ENCODE data around the gene SLC9A9. TPM values are rescaled to one million over a fixed set of nuclear protein-coding genes. Genes with fewer than 3 reads are reported as not detected.
"Not testable (repeated sequence)": the region's sequence is repeated elsewhere in the genome, so short reads cannot be mapped to it uniquely, and the experiment has no call there.

The SLC9A9 gene
- total RNA-seq, 1 donor from 2014 or later = 15.0 TPM

DNA sequence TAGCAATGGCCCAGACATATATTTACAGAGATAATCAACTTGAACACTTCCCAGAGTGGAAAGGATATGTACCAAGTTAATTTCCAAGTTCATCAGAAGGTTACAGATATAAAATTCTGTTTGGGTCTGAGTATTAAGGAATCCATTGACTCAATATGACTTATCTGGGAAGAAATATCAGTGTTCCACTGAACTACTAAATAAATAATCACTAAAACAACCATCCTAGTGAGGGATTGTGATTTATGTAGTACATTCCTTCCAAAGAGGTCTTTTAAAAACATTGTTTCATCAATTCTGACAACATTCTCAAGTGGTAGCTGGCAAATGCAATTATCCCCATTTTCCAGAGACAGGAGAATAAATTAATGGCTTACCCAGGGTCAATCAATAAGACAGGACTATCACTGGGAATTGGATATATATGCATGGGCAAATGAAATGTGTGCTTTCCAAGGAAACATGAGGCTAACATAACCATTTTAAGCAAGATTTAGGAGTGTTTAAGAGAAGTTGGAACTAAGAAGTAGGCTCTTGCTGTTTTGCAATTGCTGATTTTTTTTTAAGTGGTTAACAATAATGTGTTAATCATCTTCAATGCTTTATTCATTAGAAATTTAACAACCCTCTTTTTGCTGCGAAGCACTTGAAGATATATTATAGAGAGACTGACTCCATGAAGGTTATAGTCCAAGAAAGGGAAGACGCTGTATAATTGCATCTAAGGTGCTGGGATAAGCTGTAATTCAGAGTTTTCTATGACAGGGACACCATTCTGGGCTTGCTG lies 37.9 kb downstream of the SLC9A9 start:
- DNase-seq (ENCODE audit: low spot score) = no peak

DNA sequence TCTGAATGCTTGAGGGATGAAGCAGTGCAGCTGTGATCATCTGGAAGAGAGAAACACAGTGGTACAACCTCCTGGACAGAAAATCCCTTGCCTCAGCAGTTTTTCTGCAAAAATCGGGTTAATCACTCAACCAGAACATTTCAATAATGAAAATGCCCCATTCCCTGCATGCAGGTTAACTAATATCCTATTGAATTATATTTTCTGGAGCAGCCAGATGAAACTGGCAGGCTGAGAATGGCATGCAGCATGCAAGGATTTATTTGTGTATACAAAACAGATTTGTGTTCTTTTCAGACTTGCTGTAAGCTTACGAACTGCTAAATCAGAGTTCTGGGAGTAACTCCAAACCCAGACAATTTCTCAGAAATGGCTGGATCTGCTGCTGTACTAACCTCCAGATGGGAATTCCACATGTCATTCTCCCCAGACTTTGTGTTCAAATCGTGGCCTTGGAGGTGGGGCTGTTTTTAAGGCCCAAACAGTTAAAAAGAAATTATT lies 39.1 kb downstream of the SLC9A9 start:
- no peak for DNase-seq (ENCODE audit: low spot score)

DNA sequence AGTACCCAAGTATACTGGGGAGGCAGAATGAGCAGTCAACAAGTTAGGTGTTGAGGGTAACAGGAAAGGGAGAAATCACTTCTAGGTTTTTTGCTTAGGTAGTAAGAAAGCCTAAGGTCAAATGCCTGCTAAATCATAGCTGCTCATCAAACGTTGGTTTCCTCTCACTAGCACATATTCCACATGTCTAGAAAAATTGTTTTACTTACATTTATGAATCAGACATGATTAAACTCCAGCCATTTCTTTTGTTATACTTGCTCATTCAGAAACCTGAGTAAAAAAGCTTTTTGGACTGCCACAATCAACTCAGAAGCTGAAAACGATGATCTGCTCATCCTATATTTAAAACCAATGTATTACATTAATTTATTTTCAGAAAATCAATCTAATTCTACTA lies 40.2 kb downstream of the SLC9A9 start:
- DNase-seq (ENCODE audit: low spot score) = no peak

DNA sequence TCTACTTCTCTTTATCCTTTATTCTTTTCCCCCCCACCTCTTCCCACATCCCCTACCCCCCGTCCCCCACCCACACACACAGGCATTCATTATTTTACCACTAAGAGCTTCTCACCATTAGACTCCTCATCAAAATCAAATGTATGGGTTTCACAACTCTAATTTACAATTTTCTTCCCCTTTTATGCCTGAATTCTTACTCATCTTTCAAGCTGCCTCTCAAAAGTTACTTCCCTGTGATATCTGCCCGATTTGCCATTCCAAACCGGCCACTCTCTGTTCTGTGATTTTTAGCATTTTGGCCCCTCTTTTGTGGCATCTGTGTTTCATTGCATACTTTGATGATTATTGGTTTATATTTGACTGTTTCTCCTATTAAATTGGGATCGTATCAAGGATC lies 42.2 kb downstream of the SLC9A9 start:
- no peak for DNase-seq (ENCODE audit: low spot score)

DNA sequence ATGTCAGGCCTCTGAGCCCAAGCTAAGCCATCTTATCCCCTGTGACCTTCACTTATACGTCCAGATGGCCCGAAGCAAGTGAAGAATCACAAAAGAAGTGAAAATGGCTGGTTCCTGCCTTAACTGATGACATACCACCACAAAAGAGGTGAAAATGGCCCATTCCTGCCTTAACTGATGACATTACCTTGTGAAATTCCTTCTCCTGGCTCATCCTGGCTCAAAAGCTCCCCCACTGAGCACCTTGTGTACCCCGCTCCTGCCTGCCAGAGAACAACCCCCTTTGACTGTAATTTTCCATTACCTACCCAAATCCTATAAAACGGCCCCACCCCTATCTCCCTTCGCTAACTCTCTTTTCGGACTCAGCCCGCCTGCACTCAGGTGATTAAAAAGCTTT lies 42.8 kb downstream of the SLC9A9 start:
- DNase-seq (ENCODE audit: low spot score) = not testable (repeated sequence)

DNA sequence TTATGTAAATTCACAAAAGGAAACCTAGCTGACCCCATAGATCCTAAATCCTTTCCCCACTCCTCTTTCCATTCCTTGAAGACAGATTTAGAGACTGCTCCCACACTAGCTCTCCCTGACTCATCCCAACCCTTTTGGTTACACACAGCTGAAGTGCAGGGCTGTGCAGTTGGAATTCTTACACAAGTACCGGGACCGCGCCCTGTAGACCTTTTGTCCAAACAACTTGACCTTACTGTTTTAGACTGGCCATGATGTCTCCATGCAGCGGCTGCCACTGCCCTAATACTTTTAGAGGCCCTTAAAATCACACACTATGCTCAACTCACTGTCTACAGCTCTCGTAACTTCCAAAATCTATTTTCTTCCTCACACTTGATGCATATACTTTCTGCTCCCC lies 47.2 kb downstream of the SLC9A9 start:
- DNase-seq (ENCODE audit: low spot score) = not testable (repeated sequence)

DNA sequence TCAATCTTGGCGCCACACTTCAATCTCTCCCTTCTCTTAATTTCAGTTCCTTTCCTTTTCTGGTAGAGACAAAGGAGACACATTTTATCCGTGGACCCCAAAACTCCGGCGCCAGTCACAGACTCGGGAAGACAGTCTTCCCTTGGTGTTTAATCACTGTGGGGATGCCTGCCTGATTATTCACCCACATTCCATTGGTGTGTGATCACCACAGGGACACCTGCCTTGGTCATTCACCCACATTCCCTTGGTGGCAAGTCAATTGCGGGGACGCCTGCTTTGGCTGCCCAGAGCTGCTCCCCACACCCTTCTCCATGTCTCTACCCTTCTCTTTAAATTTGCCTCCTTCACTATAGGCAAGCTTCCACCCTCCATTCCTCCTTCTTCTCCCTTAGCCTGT lies 50.1 kb downstream of the SLC9A9 start:
- DNase-seq (ENCODE audit: low spot score) = not testable (repeated sequence)

DNA sequence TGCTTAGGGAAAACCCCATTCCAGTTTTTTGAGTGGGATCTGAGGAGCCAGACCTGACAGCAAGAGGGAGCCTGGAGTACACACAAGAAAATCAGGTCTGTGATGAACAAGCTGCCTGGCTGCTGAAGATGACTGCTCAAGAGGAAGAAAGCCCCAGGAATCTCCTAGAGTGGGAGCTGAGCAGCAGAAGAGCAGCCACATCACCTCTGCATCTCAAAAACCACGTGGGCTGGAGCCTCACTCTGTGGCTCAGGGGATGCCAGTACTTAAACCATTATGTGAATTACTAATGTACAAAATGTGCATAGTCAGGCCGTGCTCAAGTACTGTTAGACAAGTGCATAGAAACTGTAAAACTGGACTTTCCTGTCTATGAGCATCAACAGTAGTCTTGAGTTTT lies 52.4 kb downstream of the SLC9A9 start:
- DNase-seq (ENCODE audit: low spot score) = no peak

DNA sequence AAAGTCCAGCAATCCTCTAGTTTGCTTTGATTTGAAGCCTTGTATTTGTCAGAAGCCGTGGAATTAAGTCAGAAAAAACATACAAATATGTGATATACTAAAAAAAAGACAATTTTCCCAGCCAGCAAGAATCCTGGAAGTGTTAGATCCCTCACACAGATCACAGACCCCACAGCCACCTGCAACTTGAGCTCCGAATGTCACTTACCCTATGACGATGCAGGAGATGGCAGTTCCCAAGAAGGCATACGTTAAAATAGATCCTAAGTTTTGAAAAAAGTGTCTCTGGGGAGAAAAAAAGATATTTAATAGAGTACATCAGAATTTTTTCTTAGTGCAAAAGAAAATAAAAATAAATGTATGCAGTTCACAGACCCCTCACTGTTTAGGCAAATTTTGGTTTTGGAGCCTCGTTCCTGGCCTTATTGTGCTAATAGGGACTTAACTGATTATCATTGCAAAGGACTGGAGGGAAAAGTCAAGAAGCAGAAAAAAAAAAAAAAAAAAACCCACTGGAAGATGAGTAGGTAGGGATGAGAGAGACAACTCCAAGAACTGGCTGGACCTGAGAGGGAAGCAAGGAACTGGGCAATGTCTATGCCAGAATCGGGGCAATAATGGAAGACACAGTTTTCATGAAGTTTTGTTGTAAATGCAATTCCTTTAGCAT lies 53.3 kb downstream of the SLC9A9 start:
- DNase-seq (ENCODE audit: low spot score) = no peak

DNA sequence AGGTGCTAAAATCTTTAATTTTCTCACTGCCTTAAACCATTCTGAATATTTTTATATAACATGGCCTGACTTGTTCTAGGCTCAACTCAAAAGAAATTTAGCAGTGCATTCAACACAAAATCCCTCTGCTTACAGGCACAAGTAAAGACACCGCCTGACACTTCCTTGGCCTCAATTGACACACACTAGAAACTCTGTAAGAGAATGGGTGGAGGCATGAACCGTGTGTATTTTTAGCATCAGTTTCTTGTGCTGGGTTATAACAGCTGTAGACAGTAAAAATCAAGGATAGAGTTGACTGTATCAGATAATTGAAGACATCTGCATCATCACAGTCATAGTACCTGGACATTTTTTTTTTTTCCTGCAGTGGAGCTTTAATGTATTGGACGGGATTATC lies 54.3 kb downstream of the SLC9A9 start:
- DNase-seq (ENCODE audit: low spot score) = no peak

DNA sequence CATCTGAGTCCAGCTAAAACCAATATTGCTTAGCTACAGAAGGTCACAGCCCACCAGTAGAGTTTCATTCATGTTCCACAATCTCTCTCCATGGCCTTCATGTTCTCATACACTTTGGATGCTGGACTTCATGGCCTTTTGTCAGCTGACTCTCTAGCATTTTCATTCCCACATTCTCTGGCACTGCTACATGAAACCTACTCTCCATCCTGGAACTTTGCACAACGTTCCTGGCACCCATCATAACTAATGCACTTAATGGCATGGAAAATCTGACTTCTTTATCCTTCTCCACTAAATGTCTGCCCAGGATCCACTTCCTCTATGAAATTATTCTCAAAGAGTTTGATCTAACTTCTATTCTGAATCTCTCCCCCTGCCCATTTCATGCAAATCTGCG lies 56.9 kb downstream of the SLC9A9 start:
- DNase-seq (ENCODE audit: low spot score) = no peak

DNA sequence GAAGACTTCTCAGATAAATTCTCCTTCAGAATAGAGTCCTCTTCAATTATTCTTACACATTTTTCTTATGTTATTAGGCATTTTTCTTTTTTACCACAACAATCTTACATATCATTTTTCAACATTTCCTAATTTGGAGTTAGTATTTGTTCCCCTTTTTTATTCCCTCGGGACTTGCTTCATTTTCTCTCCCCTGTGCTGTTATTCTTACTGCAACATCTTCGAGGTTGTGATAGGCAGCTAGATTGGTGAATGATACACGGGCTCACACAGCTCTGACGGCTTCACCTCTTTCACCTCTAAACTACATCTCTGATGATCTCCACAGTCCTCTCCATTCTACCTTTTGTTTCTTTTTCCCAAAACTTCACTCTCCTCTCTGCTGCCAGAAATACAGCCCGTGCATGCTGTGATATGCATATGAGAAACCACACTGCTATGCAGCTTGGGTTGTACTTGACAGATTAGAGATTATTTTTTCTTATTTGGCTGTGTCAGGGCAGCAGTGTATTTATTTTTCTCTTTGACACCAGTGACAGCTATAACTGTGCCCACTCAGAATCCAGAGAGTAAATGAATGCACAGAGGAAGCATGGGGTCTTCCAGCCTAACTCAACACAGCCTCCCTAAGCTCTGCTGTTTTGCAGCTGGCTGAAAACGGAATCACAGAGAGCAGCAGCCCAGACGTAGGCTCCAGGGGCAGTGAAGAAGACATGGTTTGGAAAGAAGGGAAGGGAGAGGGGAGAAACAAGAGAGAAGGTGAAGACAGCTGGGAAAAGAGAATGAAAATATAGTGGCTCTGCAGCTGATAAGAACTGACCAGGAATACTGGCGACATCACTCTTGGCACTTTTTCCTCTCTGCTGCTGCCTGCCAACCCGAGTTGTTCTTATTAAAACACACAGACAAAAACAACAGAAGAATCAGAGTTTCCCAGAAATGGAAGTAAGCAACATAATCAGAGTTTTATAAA lies 61.8 kb downstream of the SLC9A9 start:
- peak; percentile 70 for DNase-seq (ENCODE audit: low spot score)

DNA sequence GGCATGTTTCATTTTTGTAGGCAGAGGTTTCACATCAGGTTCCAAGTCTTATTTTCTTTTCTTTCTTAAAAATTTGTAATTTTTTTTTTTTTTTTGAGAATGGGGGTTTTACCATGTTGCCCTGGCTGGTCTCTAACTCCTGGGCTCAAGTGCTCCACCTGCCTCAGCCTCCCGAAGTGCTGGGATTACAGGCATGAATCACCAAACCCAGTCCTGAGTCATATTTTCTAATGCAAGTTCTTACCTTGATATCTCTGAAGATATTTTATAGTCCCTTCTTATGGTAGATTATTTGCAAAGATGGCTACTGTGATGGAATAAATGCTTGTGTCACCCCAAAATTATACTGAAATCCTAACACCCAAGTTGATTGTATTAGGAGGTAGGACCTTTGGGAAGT lies 63.8 kb downstream of the SLC9A9 start:
- DNase-seq (ENCODE audit: low spot score) = no peak

DNA sequence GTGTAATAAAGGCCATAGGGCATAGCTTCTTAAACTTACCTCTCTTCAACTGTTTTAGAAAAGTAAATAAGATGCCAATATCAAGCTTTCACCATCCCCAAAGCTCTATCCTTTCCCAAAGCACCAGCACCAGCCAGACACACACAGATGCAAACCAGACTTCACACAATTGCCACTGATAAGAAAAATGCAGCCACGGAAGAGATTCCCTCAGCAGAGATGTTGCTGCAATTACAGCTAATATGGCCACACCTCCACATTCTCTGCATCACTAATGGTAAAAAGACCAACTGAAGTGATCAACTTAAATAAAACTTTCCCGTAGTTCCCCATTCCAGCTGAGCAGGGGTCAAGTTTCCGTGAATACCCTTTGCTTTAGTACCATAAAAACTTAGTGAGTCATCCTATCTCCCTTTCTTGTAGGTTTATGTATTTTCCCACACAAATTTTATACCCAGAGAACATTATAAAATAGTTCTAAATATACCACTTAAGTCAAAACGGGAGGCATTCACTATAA lies 64.4 kb downstream of the SLC9A9 start:
- DNase-seq (ENCODE audit: low spot score) = no peak

DNA sequence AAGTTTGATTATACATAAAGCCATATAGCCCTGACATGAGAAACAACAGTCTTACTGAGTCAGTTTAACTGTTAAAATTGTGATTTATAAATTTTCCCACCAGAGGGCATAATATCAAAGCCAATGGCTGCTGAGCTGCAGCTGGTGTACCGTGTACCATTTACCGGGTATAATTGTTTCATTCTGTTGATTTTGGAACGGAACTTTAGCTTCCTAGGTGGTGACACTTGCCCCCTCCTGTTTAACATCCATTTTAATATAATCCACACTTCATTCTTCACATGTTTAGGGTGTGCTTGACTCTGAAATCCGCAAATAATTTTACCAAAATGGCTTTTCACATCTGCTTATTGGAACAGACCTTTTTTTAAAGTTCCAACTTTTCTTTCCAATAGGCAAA lies 72.8 kb downstream of the SLC9A9 start:
- no peak for DNase-seq (ENCODE audit: low spot score)

DNA sequence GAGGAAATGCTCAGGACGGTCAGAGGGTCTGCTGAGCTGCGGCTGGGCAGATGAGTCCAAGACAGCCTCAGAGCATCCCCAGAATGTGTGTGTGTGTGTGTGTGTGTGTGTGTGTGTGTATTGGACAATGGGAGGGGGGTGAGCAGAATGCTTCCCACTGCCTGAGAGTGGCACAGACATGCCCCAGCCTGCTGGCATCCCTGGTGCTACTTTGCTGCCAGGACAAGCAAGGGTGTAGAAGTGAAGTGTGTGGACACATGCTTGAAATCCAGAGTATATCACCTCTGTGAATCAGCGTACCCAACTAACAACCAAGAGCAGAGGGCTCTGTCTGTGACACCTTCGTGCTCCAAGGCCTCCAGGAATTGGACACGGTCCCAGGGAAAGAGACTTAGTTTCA lies 76.3 kb downstream of the SLC9A9 start:
- no peak for DNase-seq (ENCODE audit: low spot score)

DNA sequence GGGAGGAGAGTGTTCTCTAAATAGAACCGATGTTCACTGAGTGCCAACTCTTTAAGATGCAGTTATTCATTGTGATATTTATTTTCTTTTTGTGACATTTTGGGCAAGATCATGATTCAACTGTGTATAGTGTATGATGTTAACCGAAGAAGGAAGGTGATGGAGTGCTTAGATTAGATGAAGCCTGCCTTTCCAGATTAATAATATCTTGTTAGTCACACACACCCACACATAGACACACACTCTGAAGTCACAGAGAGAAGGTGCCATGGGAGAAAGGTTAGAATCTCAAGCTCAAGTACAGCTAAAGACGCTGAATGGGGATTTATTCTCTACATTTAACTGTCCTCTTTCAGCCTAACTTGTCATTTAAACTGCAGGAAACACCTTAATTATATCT lies 77.0 kb downstream of the SLC9A9 start:
- DNase-seq (ENCODE audit: low spot score) = no peak

DNA sequence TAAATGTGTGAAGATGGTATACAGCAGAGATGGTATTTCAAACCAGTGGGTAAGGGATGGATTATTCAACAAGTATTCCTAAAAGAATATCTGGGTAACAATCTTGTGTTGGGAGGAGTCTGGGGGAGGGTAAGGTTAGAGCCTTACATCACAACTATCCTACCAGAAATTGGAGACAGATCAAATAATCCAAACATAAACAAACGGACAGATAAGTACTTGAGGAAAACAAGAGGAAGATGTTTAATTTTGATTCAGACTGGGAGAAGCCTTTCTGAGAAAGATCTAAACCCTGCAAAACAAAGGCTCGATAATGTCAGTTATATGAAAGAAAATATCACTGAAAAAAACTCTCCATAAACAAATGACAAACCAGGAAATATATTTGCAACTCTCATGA lies 77.9 kb downstream of the SLC9A9 start:
- DNase-seq (ENCODE audit: low spot score) = no peak

DNA sequence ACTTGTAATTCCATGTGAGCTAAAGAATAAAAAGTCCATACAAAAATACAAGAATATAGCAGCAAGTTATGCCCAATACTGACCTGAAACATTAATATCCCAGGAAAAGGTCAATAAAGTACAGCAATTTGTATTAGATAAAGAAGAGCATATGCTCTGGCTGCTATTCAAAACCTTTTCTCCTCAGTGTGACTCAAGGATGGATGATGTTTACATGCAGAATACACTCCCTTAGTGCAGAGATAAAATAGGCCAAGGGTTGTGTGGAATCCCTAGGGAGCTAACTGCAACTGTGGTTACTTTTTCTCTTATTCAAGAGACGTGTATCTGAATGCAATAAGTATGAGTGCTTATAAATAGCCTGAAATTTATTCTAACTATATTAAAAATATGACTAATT lies 78.7 kb downstream of the SLC9A9 start:
- no peak for DNase-seq (ENCODE audit: low spot score)

DNA sequence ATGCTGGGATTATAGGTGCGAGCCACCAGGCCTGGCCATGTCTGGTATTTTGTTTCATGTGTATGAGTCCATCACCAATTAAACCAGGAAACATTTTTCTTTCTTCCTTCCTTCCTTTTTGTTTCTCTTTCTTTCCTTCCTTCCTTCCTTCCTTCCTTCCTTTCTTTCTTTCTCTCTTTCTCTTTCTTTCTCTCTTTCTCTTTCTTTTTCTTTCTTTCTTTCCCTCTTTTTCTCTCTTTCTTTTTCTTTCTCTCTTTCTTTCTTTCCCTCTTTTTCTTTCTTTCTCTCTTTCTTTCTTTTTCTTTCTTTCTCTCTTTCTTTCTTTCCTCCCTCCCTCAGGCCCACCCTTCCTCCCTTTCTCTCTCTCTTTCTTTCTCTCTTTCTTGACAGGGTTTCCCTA lies 83.4 kb downstream of the SLC9A9 start:
- no peak for DNase-seq (ENCODE audit: low spot score)

DNA sequence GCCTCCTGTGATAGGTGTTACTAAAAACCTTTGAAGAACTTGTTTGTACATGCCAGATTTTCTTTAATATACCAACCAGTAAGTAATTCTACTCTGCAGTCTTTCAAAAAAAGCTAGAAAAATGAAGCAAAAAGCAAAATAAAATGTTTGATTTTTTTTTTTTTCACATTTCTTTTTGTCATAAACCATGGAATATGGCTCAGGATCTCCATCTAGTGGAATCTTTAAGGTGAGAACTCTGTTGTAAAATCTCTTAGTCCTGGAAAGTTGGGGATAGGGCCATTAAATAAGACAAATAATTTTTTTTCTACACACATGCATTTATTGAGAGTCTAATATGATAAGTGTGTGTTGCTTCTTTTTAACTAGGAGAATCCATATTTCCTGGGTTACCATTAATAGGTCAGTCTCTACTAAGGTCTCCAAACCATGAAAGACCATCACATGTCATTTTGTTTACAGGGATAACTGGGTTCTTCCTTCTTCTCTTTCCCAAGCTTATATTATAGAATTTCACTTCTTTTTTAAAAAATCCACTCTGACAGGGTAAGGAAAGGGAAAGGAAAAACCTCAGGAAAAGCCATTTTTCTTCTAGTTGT lies 84.6 kb downstream of the SLC9A9 start:
- DNase-seq (ENCODE audit: low spot score) = no peak

DNA sequence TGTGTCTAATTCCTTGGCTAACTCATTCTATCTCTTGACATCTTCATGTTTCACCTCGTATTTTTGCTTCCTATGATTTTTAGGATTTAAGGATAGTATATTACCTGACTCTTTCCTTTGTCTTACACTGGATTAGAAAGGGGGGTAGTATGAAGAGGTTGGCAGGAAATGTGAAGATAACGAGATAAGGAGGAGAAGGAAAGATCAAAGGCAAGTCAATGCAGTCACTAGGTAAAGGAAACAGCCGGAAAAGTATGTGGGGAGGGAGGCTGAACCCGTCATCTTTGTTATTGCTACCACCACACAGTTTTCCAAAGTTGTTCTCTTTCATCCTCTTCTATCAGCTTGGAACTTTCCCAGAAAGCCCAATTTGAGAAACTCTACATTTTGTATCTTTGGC lies 90.6 kb downstream of the SLC9A9 start:
- no peak for DNase-seq (ENCODE audit: low spot score)

Measured in ureter (tissue), 1 donor.